HG02884 (cell line): ENCODE data around the gene TMEM132D.

Experiments
- ATAC-seq: cut with Tn5 transposase; IDR thresholded peaks from one replicate; pipeline ENCODE4 v1.9.1; 2021; ENCODE audit warnings: mild to moderate bottlenecking, moderate library complexity; ENCODE audit not compliant: unreplicated experiment

TMEM132D gene

DNA sequence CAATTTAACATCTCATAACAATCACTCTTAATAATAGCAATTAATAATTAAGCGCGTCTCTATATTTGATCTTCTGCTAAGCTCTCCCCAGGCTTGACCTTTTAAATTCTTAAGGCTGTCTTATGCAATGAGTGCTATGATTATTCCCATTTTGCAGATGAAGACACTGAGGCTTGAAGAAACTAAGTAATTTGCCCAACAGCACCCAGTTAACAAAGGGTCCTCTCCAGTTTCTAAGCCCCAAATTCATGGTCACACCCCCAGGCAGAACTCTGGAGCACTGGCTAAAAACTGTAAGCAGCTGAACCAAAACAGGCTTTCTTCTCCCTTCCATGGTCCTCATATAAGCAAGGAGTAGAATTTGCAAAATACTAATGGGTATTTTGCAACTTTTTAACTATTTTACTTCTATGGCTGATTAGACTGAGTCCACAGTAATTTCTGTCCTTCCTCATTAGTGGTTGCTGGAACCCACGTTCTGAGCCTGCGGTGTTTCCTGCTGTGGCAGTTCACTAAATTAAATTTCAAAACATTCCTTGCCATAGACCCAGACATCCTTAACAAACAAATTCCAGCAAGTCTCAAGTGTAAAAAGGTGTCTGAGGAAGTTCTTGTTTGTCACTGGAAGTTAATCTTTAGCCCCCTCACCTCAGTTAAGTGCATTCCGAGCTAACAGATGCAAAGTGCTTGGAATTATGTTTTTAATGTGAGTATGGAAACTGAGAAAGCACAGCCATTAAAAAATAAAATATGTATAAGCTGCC, 76.5 kb downstream of the TMEM132D start:
- ATAC-seq = no peak

GRCh38 chr12:129826273-129826672, 77.6 kb downstream of the TMEM132D start:
- no peak for ATAC-seq

GRCh38 chr12:129825316-129825715, 78.5 kb downstream of the TMEM132D start:
- no peak for ATAC-seq

DNA sequence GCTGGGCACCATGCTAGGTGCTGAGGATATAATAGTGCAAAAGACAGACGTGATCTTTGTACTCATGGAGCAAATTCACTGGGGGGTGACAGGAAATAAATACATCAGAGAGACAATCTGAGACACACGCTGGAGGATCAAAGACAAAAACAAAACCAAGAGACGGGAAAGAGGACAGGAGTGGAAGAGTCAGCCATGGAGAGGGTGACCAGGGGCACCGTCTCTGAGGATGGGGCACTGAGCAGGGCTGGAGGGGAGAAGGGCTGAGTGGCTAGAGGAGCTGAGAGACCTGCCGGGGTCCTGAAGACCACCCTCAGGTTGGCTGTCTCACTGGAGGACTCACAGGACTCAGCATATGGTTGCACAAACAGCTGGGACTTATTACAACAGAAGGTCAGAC, 81.9 kb downstream of the TMEM132D start:
- ATAC-seq = no peak

DNA sequence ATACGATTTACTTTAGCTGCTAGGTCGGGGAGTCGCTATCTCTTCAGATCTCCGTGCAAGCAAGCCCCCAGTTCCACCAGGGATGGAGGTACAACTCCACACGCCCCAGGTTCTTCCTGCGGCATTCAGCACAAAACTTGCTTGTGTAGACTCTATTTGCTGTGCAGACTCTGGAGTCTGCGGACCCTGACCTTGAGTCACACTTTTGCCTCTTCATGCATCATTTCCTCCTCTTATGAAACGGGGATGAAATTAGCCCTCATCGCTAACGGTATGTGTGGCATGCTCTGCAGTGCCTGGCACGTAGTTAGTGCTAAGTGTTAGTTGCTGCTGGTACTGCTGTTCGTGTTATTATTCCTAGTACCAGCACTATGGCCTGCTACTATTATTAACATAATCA, 84.4 kb downstream of the TMEM132D start:
- ATAC-seq = no peak

GRCh38 chr12:129815846-129816245, 88.0 kb downstream of the TMEM132D start:
- ATAC-seq = no peak

DNA sequence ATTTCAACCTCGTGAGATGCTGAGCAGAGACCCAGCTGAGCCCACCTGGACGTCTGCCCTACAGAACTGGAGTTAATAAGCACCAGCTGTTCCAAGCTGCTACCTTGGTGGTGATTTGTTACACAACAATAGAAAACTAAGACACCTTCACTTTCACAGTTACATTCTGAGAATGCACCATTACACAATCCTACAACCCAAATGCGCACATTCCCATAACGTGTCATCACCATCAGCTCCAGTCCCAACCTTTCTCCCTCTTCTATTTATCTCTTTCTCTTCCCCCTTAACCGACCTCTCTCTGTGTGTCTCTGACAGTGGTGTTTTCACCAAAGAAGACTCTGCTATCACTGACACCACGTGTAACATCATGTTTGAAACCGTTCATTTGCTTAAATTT, 91.9 kb downstream of the TMEM132D start:
- ATAC-seq = no peak

DNA sequence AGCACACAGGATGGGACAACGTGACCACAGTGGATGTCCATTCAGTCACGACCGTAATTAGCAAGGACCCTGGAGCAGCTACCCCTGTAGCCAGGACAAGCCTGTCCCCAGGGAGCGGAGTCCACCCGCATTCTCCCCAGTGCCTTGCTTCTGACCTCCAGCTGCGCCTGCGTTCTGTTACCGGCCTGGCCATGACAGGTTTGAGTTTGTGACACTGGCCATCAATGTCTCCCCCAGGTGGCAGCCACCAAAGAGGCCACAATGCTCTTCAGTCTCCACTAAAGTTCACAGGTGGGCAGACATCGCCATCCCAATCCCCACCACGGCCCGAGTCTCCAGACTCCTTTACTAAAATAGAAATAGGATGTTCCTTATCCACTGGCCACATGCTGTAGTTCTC, 96.7 kb downstream of the TMEM132D start:
- ATAC-seq = no peak

- ATAC-seq = no peak
These were observed 112.4 kb downstream of the TMEM132D start for GRCh38 chr12:129791396-129791795.

- no peak for ATAC-seq
These were observed 112.9 kb downstream of the TMEM132D start for GRCh38 chr12:129790930-129791329.

DNA sequence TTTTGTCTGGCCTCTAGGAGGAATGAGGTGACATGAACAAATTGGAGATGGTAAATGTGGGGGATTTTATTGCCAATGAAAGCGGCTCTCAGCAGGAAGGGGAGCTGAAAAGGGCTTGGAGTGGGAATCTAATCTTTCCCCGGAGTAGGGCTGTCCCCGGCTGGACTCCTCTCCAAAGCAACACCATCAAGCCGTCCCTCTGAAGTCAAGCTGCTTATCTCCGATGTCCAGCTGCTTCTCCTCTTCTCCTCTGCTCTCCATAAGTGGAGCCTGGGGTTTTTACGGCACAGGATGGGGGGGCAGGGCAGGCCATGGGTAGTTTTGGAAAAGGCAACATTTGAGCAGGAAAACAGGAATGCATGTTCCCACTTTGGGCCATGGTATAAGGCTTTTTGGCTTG, 113.5 kb downstream of the TMEM132D start:
- no peak for ATAC-seq

GRCh38 chr12:129789921-129790320, 113.9 kb downstream of the TMEM132D start:
- ATAC-seq = no peak

GRCh38 chr12:129788506-129789084, 115.2 kb downstream of the TMEM132D start:
- ATAC-seq = no peak

- ATAC-seq = no peak
These were observed 123.8 kb downstream of the TMEM132D start for GRCh38 chr12:129779989-129780388.

- ATAC-seq = no peak
These were observed 124.8 kb downstream of the TMEM132D start for GRCh38 chr12:129779033-129779432.

GRCh38 chr12:129776977-129777667, 126.7 kb downstream of the TMEM132D start:
- ATAC-seq = no peak

DNA sequence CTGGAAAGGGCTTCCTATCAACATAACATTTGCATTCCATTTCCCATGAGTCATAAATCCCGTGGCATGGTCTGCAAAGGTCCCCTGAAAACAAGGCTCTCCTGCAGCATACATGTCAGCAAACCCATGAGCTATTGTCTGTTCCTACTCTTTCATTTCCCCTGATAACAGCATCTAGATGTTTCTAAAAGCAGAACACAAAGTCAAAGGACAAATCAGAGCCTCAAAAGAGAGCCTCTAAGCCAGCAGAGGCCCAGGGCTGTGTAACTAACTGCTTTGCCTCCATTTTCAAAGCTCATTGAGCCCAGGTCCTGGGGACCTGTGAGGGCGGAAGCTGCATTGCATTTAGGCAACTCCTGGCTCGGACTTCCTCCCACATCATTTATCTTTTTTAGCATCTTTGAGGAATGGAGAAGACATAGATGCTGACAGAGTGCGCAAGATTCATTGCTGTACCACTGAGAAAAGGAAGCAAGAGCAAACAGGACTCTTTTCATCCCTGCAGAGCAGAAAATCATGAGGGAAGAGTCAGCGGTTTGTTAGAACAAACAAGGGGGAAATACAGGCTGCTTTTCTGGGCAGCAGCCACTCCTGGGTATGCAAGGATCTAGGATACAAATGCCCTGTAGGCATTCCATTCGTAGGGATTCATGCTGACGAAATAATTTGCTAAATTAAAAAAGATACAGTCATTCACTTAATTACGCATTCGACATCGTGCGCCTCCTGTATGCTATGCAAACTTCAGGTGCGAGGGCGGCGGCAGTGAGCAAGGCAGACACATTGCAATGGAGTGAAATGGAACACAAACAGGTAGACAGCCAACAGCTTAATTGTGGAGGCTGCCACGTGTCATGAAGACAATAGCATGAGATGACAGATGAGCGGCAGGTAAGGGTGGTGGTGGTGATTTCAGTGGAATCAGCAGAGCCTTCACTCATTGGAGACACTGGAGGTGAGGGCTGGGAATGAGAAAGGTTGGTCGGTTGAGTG, 131.0 kb downstream of the TMEM132D start:
- ATAC-seq = no peak

DNA sequence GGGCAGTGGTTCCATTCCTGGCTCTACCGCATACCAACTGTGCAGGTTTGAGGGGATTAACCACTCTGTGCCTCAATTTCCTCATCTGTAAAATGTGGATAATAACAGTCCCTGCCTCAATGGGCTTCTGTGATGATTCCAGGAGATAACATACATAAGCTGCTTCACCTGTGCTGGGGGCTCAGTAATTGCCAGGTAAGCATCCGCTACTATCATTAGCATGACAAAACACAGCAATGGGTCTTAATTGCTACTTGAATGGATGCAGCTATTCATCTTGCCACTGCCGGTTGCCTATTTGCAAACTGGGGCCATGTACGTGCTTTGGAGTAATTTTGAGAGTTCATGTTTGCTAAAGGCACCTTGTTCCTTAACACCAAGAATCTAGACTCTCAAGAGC, 132.6 kb downstream of the TMEM132D start:
- ATAC-seq = no peak

- no peak for ATAC-seq
These were observed 138.1 kb downstream of the TMEM132D start for GRCh38 chr12:129765719-129766118.

DNA sequence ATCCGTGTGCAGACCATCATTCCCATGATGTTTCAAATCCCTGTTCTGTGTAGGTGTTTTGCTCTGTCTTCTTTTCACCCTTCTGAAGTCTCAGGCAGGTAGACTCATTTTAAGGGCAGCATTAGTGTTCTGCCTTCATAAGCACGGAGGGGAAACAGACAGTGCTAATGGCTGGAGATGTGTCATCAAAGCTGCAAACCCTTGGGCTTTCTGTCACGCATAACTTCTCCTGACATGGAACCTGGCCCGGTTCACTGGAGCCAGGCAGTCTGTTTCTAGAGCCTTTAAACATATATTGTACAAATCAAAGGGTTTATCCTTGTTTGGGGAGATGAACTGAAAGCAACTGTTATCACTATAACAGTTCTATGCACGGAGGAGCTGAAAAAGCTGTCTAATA, 141.4 kb downstream of the TMEM132D start:
- ATAC-seq = no peak

GRCh38 chr12:129753586-129753985, 150.2 kb downstream of the TMEM132D start:
- ATAC-seq = no peak
